HepG2 (cell line): Measurements from ENCODE around the gene PHACTR1. TPM values are rescaled to one million over a fixed set of nuclear protein-coding genes. Genes with fewer than 3 reads are reported as not detected.

Experiments used
- AHR ChIP-seq: IDR thresholded peaks from 2 replicates; pipeline ENCODE4 v1.6.1; 2018; ENCODE audit warnings: missing genetic modification reagents, missing compliant biosample characterization
- EP300 ChIP-seq, 3 experiments: sonication (generic) in 1 of 3; formaldehyde crosslinking in 1 of 3; IDR thresholded peaks; 2 replicates each; pipeline versions ENCODE4 v1.5.1 to v1.6.1; 2011 to 2020; ENCODE audit warnings: low read depth in 2 of 3, low read length in 2 of 3, borderline replicate concordance in 1 of 3, improper control_type of control experiment in 1 of 3, mild to moderate bottlenecking in 1 of 3, missing genetic modification reagents in 1 of 3, moderate library complexity in 1 of 3
- FOXA3 ChIP-seq: IDR thresholded peaks from 2 replicates; pipeline ENCODE4 v1.6.1; 2016; ENCODE audit warnings: missing genetic modification reagents, missing compliant biosample characterization
- FOXO1 ChIP-seq: sonication (generic); formaldehyde crosslinking; IDR thresholded peaks from 2 replicates; pipeline ENCODE4 v1.4.0; 2020; ENCODE audit warnings: missing genetic modification reagents
- HMGA1 ChIP-seq: sonication (generic); formaldehyde crosslinking; conservative IDR thresholded peaks from 2 replicates; pipeline ENCODE4 v1.4.0; 2020; ENCODE audit warnings: missing genetic modification reagents
- KLF16 ChIP-seq, 2 experiments: sonication (generic) in 1 of 2; formaldehyde crosslinking in 1 of 2; IDR thresholded peaks; 2 replicates each; pipeline versions ENCODE4 v1.6.1 to v1.8.0; 2016 to 2023; ENCODE audit warnings: missing genetic modification reagents in 2 of 2, missing compliant biosample characterization in 1 of 2
- KLF9 ChIP-seq: IDR thresholded peaks from 2 replicates; pipeline ENCODE4 v1.6.1; 2016; ENCODE audit warnings: low read depth
- MTF2 ChIP-seq: sonication (generic); formaldehyde crosslinking; IDR thresholded peaks from 2 replicates; pipeline ENCODE4 v1.5.0; 2020; ENCODE audit warnings: missing genetic modification reagents, borderline replicate concordance
- NPAS2 ChIP-seq: sonication (generic); formaldehyde crosslinking; IDR thresholded peaks from 2 replicates; pipeline ENCODE4 v1.8.0; 2022; ENCODE audit warnings: mild to moderate bottlenecking, missing genetic modification reagents, borderline replicate concordance
- SIN3B ChIP-seq: fragments of 150-350 bp; IDR thresholded peaks from 2 replicates; pipeline ENCODE4 v1.6.1; 2014; ENCODE audit warnings: low read length
- TBL1XR1 ChIP-seq: fragments of 150-350 bp; IDR thresholded peaks from 2 replicates; pipeline ENCODE4 v1.6.1; 2014; ENCODE audit warnings: borderline replicate concordance, low read length; ENCODE audit not compliant: partially characterized antibody
- TEAD2 ChIP-seq: sonication (generic); formaldehyde crosslinking; IDR thresholded peaks from 2 replicates; pipeline ENCODE4 v1.9.0; 2021; ENCODE audit warnings: missing genetic modification reagents
- ZBTB46 ChIP-seq: sonication (generic); formaldehyde crosslinking; IDR thresholded peaks from 2 replicates; pipeline ENCODE4 v1.4.0; 2020; ENCODE audit warnings: mild to moderate bottlenecking, missing genetic modification reagents, borderline replicate concordance
- ZHX2 ChIP-seq, 2 experiments: sonication (generic) in 1 of 2; formaldehyde crosslinking in 1 of 2; IDR thresholded peaks; 2 replicates each; pipeline versions ENCODE4 v1.6.1 to v1.9.0; 2014 to 2022; ENCODE audit warnings: antibody characterized with exemption in 1 of 2, borderline replicate concordance in 1 of 2, inconsistent platforms in 1 of 2, low read depth in 1 of 2, missing genetic modification reagents in 1 of 2
- ZMYM4 ChIP-seq: sonication (generic); formaldehyde crosslinking; IDR thresholded peaks from 2 replicates; pipeline ENCODE4 v1.8.1; 2023; ENCODE audit warnings: mild to moderate bottlenecking, missing genetic modification reagents
- ZNF160 ChIP-seq: sonication (generic); formaldehyde crosslinking; IDR thresholded peaks from 2 replicates; pipeline ENCODE4 v1.8.0; 2022; ENCODE audit warnings: mild to moderate bottlenecking, inconsistent platforms, missing genetic modification reagents
- ZNF180 ChIP-seq: sonication (generic); formaldehyde crosslinking; IDR thresholded peaks from 2 replicates; pipeline ENCODE4 v1.4.0; 2020; ENCODE audit warnings: low read depth, missing genetic modification reagents, borderline replicate concordance
- ZNF274 ChIP-seq: sonication (generic); formaldehyde crosslinking; IDR thresholded peaks from 2 replicates; pipeline ENCODE4 v1.5.1; 2020; ENCODE audit warnings: mild to moderate bottlenecking, missing genetic modification reagents
- ZNF331 ChIP-seq: sonication (generic); formaldehyde crosslinking; IDR thresholded peaks from 2 replicates; pipeline ENCODE4 v1.4.0; 2020; ENCODE audit warnings: missing genetic modification reagents
- ZNF44 ChIP-seq: sonication (generic); formaldehyde crosslinking; IDR thresholded peaks from 2 replicates; pipeline ENCODE4 v1.5.1; 2020; ENCODE audit warnings: mild to moderate bottlenecking, missing genetic modification reagents
- ZNF629 ChIP-seq: sonication (generic); formaldehyde crosslinking; conservative IDR thresholded peaks from 2 replicates; pipeline ENCODE4 v1.5.0; 2020; ENCODE audit warnings: missing genetic modification reagents
- ZNF720 ChIP-seq: sonication (generic); formaldehyde crosslinking; IDR thresholded peaks from 2 replicates; pipeline ENCODE4 v1.4.0; 2020; ENCODE audit warnings: missing genetic modification reagents
- ZNF777 ChIP-seq: sonication (generic); formaldehyde crosslinking; IDR thresholded peaks from 2 replicates; pipeline ENCODE4 v1.4.0; 2020; ENCODE audit warnings: missing genetic modification reagents
- polyA plus RNA-seq, 8 experiments: library from polyadenylated mRNA; depleted of rRNA in 3 of 8; stranded (reverse) in 7 of 8; unstranded in 1 of 8; fragments of >200 nt; fragmentation: Illumina TruSeq in 4 of 8; extraction: Trizol in 4 of 8; gene quantifications; 2 replicates each; pipeline versions ENCODE4 v1.2.1 to v1.2.3, GENCODE V29; 2011 to 2016; ENCODE audit warnings: low read depth in 4 of 8, missing spikeins in 1 of 8, mixed read lengths in 1 of 8; ENCODE audit not compliant: insufficient read depth in 1 of 8
- total RNA-seq, 5 experiments: library from RNA; depleted of rRNA; stranded (reverse); fragments of >200 nt; fragmentation: Illumina TruSeq; extraction: Trizol; gene quantifications; 2 replicates each; pipeline ENCODE4 v1.2.3, GENCODE V29; 2016; ENCODE audit warnings: low read depth in 1 of 5

Gene PHACTR1
- total and polyA plus RNA-seq, 2 of the 13 experiments (the other 11 are each of a cell fraction or from before 2014, with no cell fraction given): 0.09 TPM; not detected in 1

- TF ChIP-seq ZHX2 (IDR thresholded peaks at IDR 0.05; ENCODE audit: low read depth) (0 out of 2 replicates have a peak, but pooled peaks have one; percentile 15), ZHX2 (CRISPR knock-in tag; IDR thresholded peaks at IDR 0.05; ENCODE audit: borderline replicate concordance) (no peak), ZBTB46 (CRISPR knock-in tag) (no peak), TBL1XR1 (peak; percentile 38), MTF2 (no peak), SIN3B (0 out of 2 replicates have a peak, but pooled peaks have one; percentile 17), ZNF720 (CRISPR knock-in tag) (no peak), ZNF629 (CRISPR knock-in tag) (no peak; the same call in 1 of the 2 replicates), KLF16 (CRISPR knock-in tag; IDR thresholded peaks at IDR 0.05) (peak in 1 of 2 experiments; percentile 45; a peak in 1 of 4 replicates), ZNF44 (CRISPR knock-in tag) (no peak), EP300 (IDR thresholded peaks at IDR 0.05; ENCODE audit: low read depth in 2 of 2, low read length in 2 of 2) (peak in 1 of 2 experiments; percentile 71; a peak in 2 of 4 replicates), EP300 (CRISPR knock-in tag; IDR thresholded peaks at IDR 0.05; ENCODE audit: borderline replicate concordance) (peak; percentile 64; the same call in 1 of the 2 replicates), ZNF274 (no peak), ZNF180 (CRISPR knock-in tag) (no peak), TEAD2 (CRISPR knock-in tag) (no peak), ZNF777 (CRISPR knock-in tag) (no peak), KLF9 (CRISPR knock-in tag) (no peak), FOXA3 (peak; percentile 64), ZMYM4 (peak; percentile 36), HMGA1 (CRISPR knock-in tag) (no peak), NPAS2 (CRISPR knock-in tag) (no peak), ZNF160 (CRISPR knock-in tag) (no peak), AHR (CRISPR knock-in tag) (no peak), ZNF331 (CRISPR knock-in tag) (peak; percentile 75), FOXO1 (CRISPR knock-in tag) (peak; percentile 65)
Measured at GRCh38 chr6:13289789-13290318, 573.3 kb downstream of the PHACTR1 start (continued).
